Tibial artery (tissue), 4 donors: ENCODE data around the gene SCN4B.

Experiments used
- DNase-seq, 2 donors: peaks; one replicate each; pipeline ENCODE4 v3.0.0-alpha.2; 2019
- H3K27ac ChIP-seq, 2 donors: fragments of 200-600 bp; sonication (generic) in 1 of 2; 1 replicate in 1 of 2; 2 replicates in 1 of 2; pipeline ENCODE4 v1.5.1; 2018 to 2019; ENCODE audit warnings: mild to moderate bottlenecking in 1 of 2
- H3K27me3 ChIP-seq, 2 donors: fragments of 200-600 bp; sonication (generic) in 1 of 2; one replicate each; pipeline versions ENCODE4 v1.5.1 to v1.6.0; 2016 to 2019
- H3K36me3 ChIP-seq, 3 donors: fragments of 200-600 bp; sonication (generic) in 2 of 3; one replicate each; pipeline ENCODE4 v1.5.1; 2016 to 2019; ENCODE audit warnings: mild to moderate bottlenecking in 2 of 3
- H3K4me1 ChIP-seq, 4 donors: fragments of 200-600 bp; sonication (generic) in 2 of 4; 1 replicate in 3 of 4; 2 replicates in 1 of 4; pipeline ENCODE4 v1.5.1; 2016 to 2019
- H3K4me3 ChIP-seq, 2 donors: fragments of 200-600 bp; sonication (generic) in 1 of 2; 1 replicate in 1 of 2; 2 replicates in 1 of 2; pipeline ENCODE4 v1.5.1; 2018 to 2019; ENCODE audit warnings: mild to moderate bottlenecking in 2 of 2
- H3K9me3 ChIP-seq, 3 donors: fragments of 200-600 bp; sonication (generic) in 1 of 3; one replicate each; pipeline ENCODE4 v1.5.1; 2016 to 2019
- intact Hi-C: fragments of 100-400 bp; cut with DNase I; formaldehyde crosslinking; loops from one replicate; pipeline ENCODE4 v1.15.0; 2023; ENCODE audit warnings: low total_unique reads
- TF ChIP-seq, protein P1 (sequence below), 2 experiments: fragments of 200-600 bp in 1 of 2; fragments of 450-650 bp in 1 of 2; IDR thresholded peaks; one replicate each; pipeline ENCODE4 v1.5.1; 2017 to 2019; ENCODE audit warnings: antibody characterized with exemption in 2 of 2, mild to moderate bottlenecking in 1 of 2, moderate library complexity in 1 of 2

Gene SCN4B

GRCh38 chr11:118175031-118175992 lies 22.7 kb upstream of the SCN4B start:
- TF ChIP-seq, protein P1, sequence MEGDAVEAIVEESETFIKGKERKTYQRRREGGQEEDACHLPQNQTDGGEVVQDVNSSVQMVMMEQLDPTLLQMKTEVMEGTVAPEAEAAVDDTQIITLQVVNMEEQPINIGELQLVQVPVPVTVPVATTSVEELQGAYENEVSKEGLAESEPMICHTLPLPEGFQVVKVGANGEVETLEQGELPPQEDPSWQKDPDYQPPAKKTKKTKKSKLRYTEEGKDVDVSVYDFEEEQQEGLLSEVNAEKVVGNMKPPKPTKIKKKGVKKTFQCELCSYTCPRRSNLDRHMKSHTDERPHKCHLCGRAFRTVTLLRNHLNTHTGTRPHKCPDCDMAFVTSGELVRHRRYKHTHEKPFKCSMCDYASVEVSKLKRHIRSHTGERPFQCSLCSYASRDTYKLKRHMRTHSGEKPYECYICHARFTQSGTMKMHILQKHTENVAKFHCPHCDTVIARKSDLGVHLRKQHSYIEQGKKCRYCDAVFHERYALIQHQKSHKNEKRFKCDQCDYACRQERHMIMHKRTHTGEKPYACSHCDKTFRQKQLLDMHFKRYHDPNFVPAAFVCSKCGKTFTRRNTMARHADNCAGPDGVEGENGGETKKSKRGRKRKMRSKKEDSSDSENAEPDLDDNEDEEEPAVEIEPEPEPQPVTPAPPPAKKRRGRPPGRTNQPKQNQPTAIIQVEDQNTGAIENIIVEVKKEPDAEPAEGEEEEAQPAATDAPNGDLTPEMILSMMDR (IDR thresholded peaks at IDR 0.05) = no peak
- intact Hi-C loops = no loop called here
- Histone ChIP-seq H3K27ac (no peak overlapping the region), H3K4me1 (peaks cover 0 to 14% (median 4%) of the 10 kb centered on the region in 4 donors), H3K27me3 (peaks cover 0 to 59% of the 10 kb centered on the region in 2 donors), H3K9me3 (no peaks in the 10 kb centered on the region), H3K36me3 (no peaks in the 10 kb centered on the region), H3K4me3 (no peak overlapping the region)
- no peak for DNase-seq

DNA sequence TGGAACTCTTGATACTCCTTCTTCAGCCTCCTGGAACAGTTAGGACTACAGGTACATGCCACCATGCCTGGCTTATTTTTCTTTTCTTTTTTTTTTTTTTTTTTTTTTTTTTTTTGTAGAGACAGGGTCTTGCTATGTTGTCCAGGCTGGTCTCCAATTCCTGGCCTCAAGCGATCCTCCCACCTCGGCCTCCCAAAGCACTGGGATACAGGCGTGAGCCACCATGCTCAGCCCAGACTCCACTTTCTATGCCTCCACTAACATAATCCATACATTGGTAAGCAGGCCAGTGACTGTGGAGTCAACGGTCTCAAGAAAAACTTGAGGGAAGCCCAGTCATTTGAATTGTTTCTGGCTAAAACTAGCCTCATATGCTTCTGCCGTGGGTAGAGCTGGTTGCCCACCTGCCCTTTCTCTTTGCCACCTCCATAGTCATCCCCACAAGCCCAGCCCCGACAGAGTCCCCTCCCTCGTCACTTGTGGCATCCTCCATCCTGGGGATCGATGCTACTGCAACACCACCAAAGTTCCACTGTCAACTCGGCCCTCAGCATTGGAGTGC lies 21.5 kb upstream of the SCN4B start:
- TF ChIP-seq, protein P1 (IDR thresholded peaks at IDR 0.05) = no peak
- no peaks in the 10 kb centered on the region for H3K9me3 ChIP-seq
- no peak overlapping the region for H3K4me3 ChIP-seq
- no peak for DNase-seq
- H3K27ac ChIP-seq = no peak overlapping the region
- H3K27me3 ChIP-seq = peaks cover 0 to 61% of the 10 kb centered on the region in 2 donors
- intact Hi-C loops = no loop called here
- H3K4me1 ChIP-seq = peaks cover 0 to 10% (median 3%) of the 10 kb centered on the region in 4 donors
- H3K36me3 ChIP-seq = no peaks in the 10 kb centered on the region

DNA sequence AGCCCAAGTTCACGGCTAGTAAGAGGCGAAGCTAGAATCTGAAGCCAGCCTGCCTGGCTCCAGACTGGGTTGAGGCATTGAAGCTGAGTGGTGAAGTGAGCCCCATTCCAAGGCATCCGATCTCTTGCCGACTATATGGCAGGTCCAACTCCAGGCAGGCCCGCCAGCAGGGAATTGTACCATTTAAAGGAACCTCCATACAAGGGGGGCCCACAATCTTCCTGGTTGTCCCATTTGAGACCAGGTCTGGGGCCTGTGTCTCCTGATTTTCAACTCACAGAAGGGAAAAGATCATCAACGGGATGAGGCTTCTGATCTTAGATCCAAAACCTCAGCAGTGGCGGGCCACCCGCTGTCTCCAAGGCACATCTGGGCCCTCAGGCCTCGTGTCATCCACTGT lies 19.7 kb upstream of the SCN4B start:
- H3K27me3 ChIP-seq = peaks cover 0 to 62% of the 10 kb centered on the region in 2 donors
- H3K4me1 ChIP-seq = peaks cover 0 to 10% (median 3%) of the 10 kb centered on the region in 4 donors
- H3K27ac ChIP-seq = no peak overlapping the region
- H3K36me3 ChIP-seq = no peaks in the 10 kb centered on the region
- no peak for DNase-seq
- no peak overlapping the region for H3K4me3 ChIP-seq
- TF ChIP-seq, protein P1 (IDR thresholded peaks at IDR 0.05) = no peak
- intact Hi-C loops = no loop called here
- H3K9me3 ChIP-seq = no peaks in the 10 kb centered on the region

DNA sequence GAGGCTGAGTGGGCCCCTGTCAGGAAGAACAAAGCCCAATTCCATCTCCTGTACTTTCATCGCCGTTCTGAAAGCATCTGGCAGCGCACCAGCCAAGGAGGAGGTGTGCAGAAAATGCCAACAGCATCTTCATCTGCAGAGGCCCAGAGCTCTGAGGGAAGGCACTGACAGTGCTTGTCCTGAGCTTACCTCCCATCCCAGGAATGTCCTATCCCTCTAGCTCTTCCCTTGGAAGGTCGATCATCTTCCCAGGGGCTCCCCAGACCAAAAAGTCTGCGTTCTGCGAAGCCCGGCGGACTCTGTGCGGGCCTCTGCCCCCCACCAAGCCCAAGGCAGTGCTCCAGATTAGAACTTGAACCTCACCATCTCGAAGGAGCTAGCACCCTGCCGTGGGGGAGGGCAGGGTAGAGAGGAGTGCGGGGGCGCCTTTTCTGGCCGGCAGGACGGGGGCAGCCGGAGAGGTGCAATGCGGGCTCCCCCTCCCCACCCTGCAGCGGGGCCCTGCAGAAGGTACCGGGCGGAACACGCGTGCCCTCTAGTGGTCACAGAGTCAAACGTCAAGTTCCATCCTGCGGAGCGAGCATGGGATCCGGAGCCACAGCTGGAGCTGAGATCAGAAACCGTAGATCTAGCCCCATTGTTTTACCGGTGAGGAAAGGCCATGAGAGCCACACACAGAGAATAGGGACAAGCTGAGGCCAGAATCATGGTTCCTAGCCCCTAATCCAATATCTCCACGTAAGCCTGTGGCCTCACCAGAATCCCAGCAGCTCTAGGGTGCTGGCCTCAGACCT lies 18.8 kb upstream of the SCN4B start:
- TF ChIP-seq, protein P1 (IDR thresholded peaks at IDR 0.05) = peak; percentile 72 to 85
- intact Hi-C loops = no loop called here
- Histone ChIP-seq H3K4me1 (peaks cover 0 to 10% (median 3%) of the 10 kb centered on the region in 4 donors), H3K36me3 (no peaks in the 10 kb centered on the region), H3K4me3 (no peak overlapping the region), H3K27me3 (peaks cover 0 to 63% of the 10 kb centered on the region in 2 donors), H3K9me3 (no peaks in the 10 kb centered on the region), H3K27ac (no peak overlapping the region)
- peak; percentile 45 to 77 for DNase-seq

DNA sequence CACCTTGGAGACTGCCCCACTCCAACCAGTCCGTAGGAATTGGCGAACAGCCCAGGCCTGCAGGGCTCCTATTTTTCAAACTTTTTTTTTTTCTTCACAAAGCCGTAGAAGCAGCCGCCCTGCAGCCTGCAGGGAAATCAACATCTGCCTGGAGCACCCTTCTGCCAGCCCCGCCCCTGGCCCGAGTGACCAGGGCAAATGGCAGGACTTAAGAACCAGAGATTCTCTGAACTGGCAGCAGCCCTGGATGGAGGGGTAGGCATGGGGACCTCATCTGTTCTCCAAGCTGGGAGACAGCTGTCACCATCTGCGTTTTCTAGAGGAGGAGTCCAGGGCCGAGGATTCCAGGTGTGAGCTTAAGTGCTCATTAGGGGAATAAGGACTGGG lies 18.3 kb upstream of the SCN4B start:
- intact Hi-C loops = no loop called here
- peaks cover 0 to 64% of the 10 kb centered on the region in 2 donors for H3K27me3 ChIP-seq
- H3K27ac ChIP-seq = no peak overlapping the region
- TF ChIP-seq, protein P1 (IDR thresholded peaks at IDR 0.05) = no peak
- no peak for DNase-seq
- peaks cover 0 to 10% (median 3%) of the 10 kb centered on the region in 4 donors for H3K4me1 ChIP-seq
- no peak overlapping the region for H3K4me3 ChIP-seq
- H3K9me3 ChIP-seq = no peaks in the 10 kb centered on the region
- no peaks in the 10 kb centered on the region for H3K36me3 ChIP-seq
